Erythroblast (primary cell): Measurements from ENCODE around the gene GNAL.

Experiments used
- GATA1 ChIP-seq: IDR thresholded peaks from 2 replicates; pipeline ENCODE4 v1.6.1; 2011; ENCODE audit warnings: low read depth, mild to moderate bottlenecking, control low read depth, low read length, moderate library complexity
- POLR2A ChIP-seq: IDR thresholded peaks from 2 replicates; pipeline ENCODE4 v1.6.1; 2011; ENCODE audit warnings: mild to moderate bottlenecking, low read length

- TF ChIP-seq POLR2A (no peak), GATA1 (no peak)
Observed at GRCh38 chr18:11721720-11722119, 32.7 kb downstream of the GNAL start.
